PC-3 (cell line): ENCODE data around the gene XPNPEP1.

Experiments
- EZH2 ChIP-seq: fragments of 300-600 bp; sonication (generic); IDR thresholded peaks from one replicate; pipeline ENCODE4 v1.6.1; 2017; ENCODE audit warnings: antibody characterized with exemption, mild to moderate bottlenecking, low read length; ENCODE audit not compliant: unreplicated experiment
- TF ChIP-seq, protein P1 (sequence below): fragments of 300-600 bp; sonication (generic); conservative IDR thresholded peaks from 2 replicates; pipeline ENCODE4 v1.5.1; 2017; ENCODE audit warnings: antibody characterized with exemption, low read depth, mild to moderate bottlenecking, low read length

DNA sequence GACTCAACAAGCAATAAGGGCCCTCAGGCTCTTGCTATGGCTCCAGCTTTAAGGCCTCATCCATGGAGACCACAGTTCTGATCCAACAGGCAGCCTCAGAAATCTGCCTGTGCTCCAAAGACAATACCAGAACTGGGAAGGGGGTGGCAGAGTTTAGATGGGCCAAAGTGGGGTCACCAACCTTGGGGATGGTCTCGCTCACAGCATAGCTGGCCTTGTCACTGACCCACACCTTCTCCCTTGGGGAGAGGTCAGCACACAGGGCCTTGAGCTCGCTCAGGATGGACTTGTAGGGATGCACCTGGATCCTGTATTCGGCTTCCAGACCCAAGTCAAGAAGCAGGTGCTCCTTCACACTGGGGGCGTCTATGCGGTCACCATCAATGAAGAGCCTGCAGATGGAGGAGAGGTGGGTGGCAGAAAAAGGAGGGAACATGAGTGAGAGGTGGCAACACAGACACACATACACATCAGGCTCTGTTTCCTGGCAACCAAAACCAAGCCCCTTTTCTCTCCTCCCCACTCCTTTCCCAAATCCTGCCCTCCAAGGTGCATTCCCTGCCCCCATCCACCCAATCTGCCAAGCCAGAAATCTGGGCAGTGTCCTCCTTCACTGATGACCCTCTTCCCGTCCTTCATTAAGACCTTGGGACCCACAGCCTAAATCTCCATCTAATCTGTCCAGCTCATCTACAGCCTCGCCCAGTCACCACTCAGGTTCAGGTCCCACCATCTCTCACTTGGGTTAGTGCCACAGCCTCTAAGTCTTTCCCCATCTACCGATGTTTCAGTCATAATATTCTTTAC lies 40.9 kb downstream of the XPNPEP1 start:
- TF ChIP-seq, protein P1, sequence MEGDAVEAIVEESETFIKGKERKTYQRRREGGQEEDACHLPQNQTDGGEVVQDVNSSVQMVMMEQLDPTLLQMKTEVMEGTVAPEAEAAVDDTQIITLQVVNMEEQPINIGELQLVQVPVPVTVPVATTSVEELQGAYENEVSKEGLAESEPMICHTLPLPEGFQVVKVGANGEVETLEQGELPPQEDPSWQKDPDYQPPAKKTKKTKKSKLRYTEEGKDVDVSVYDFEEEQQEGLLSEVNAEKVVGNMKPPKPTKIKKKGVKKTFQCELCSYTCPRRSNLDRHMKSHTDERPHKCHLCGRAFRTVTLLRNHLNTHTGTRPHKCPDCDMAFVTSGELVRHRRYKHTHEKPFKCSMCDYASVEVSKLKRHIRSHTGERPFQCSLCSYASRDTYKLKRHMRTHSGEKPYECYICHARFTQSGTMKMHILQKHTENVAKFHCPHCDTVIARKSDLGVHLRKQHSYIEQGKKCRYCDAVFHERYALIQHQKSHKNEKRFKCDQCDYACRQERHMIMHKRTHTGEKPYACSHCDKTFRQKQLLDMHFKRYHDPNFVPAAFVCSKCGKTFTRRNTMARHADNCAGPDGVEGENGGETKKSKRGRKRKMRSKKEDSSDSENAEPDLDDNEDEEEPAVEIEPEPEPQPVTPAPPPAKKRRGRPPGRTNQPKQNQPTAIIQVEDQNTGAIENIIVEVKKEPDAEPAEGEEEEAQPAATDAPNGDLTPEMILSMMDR, result no peak
- TF ChIP-seq EZH2, result no peak
